ENCODE measurements around the gene ITLN1. TPM values are rescaled to one million over a fixed set of nuclear protein-coding genes. Genes with fewer than 3 reads are reported as not detected.
"Not testable (repeated sequence)": the region's sequence is repeated elsewhere in the genome, so short reads cannot be mapped to it uniquely, and the experiment has no call there.

Gene ITLN1
- total RNA-seq, 1 donor from 2014 or later, result not detected

GRCh38 chr1:160868141-160868540 lies 16.8 kb downstream of the ITLN1 start:
- H3K9me3 Mint-ChIP-seq (ENCODE audit: unreplicated experiment), result no peaks in the 10 kb centered on the region
- H3K27ac Mint-ChIP-seq (ENCODE audit: unreplicated experiment), result no peak overlapping the region
- H3K36me3 Mint-ChIP-seq (ENCODE audit: unreplicated experiment), result no peaks in the 10 kb centered on the region
- H3K4me3 Mint-ChIP-seq (ENCODE audit: unreplicated experiment), result no peak overlapping the region
- no peak for DNase-seq (ENCODE audit: extremely low spot score, unreplicated experiment)
- no peaks in the 10 kb centered on the region for H3K27me3 Mint-ChIP-seq (ENCODE audit: unreplicated experiment)
- no peak for TF ChIP-seq CTCF (IDR thresholded peaks at IDR 0.05)
- no peaks in the 10 kb centered on the region for H3K4me1 Mint-ChIP-seq (ENCODE audit: unreplicated experiment)

- not testable (repeated sequence) for H3K27me3 Mint-ChIP-seq (ENCODE audit: unreplicated experiment); H3K4me3 Mint-ChIP-seq (ENCODE audit: unreplicated experiment); DNase-seq (ENCODE audit: extremely low spot score, unreplicated experiment); H3K27ac Mint-ChIP-seq (ENCODE audit: unreplicated experiment); H3K36me3 Mint-ChIP-seq (ENCODE audit: unreplicated experiment); H3K9me3 Mint-ChIP-seq (ENCODE audit: unreplicated experiment); H3K4me1 Mint-ChIP-seq (ENCODE audit: unreplicated experiment)
These were observed 17.3 kb downstream of the ITLN1 start for GRCh38 chr1:160867651-160868050.

GRCh38 chr1:160866695-160867260 lies 18.2 kb downstream of the ITLN1 start:
- no peaks in the 10 kb centered on the region for H3K4me1 Mint-ChIP-seq (ENCODE audit: unreplicated experiment)
- no peak for TF ChIP-seq CTCF (IDR thresholded peaks at IDR 0.05)
- no peak overlapping the region for H3K4me3 Mint-ChIP-seq (ENCODE audit: unreplicated experiment)
- no peaks in the 10 kb centered on the region for H3K9me3 Mint-ChIP-seq (ENCODE audit: unreplicated experiment)
- H3K36me3 Mint-ChIP-seq (ENCODE audit: unreplicated experiment), result no peaks in the 10 kb centered on the region
- no peak overlapping the region for H3K27ac Mint-ChIP-seq (ENCODE audit: unreplicated experiment)
- no peak for DNase-seq (ENCODE audit: extremely low spot score, unreplicated experiment)
- H3K27me3 Mint-ChIP-seq (ENCODE audit: unreplicated experiment), result no peaks in the 10 kb centered on the region

GRCh38 chr1:160866001-160866694 lies 18.8 kb downstream of the ITLN1 start:
- Mint-ChIP-seq H3K4me1 (ENCODE audit: unreplicated experiment) (no peaks in the 10 kb centered on the region), H3K36me3 (ENCODE audit: unreplicated experiment) (no peaks in the 10 kb centered on the region), H3K27ac (ENCODE audit: unreplicated experiment) (no peak overlapping the region), H3K9me3 (ENCODE audit: unreplicated experiment) (no peaks in the 10 kb centered on the region), H3K27me3 (ENCODE audit: unreplicated experiment) (no peaks in the 10 kb centered on the region), H3K4me3 (ENCODE audit: unreplicated experiment) (no peak overlapping the region)
- DNase-seq (ENCODE audit: extremely low spot score, unreplicated experiment), result no peak
- no peak for TF ChIP-seq CTCF (IDR thresholded peaks at IDR 0.05)

- TF ChIP-seq CTCF (IDR thresholded peaks at IDR 0.05), result no peak
These were observed 19.6 kb downstream of the ITLN1 start for GRCh38 chr1:160865337-160865736.

More at GRCh38 chr1:160865337-160865736, 19.6 kb downstream of the ITLN1 start:
- Mint-ChIP-seq H3K27ac (ENCODE audit: unreplicated experiment) (no peak overlapping the region), H3K27me3 (ENCODE audit: unreplicated experiment) (no peaks in the 10 kb centered on the region), H3K4me1 (ENCODE audit: unreplicated experiment) (no peaks in the 10 kb centered on the region), H3K36me3 (ENCODE audit: unreplicated experiment) (no peaks in the 10 kb centered on the region), H3K4me3 (ENCODE audit: unreplicated experiment) (no peak overlapping the region), H3K9me3 (ENCODE audit: unreplicated experiment) (no peaks in the 10 kb centered on the region)
- no peak for DNase-seq (ENCODE audit: extremely low spot score, unreplicated experiment)
